GM13976 (cell line): ENCODE measurements around the gene CLSTN2.

Source experiments
- DNase-seq: peaks from one replicate; pipeline ENCODE4 v3.0.0; 2012; ENCODE audit warnings: low spot score
- CTCF ChIP-seq: IDR thresholded peaks from 2 replicates; pipeline ENCODE4 v1.5.1; 2012; ENCODE audit warnings: borderline replicate concordance, mild to moderate bottlenecking; ENCODE audit not compliant: insufficient read depth; ENCODE audit errors: extremely low read depth, missing control alignments, control extremely low read depth
- in situ Hi-C: fragments of 300-500 bp; cut with MboI; formaldehyde crosslinking; loops from one replicate; pipeline ENCODE4 v1.12.0; 2022; ENCODE audit warnings: low sequenced_read_pairs, mixed read lengths, inconsistent platforms; ENCODE audit not compliant: unreplicated experiment

Gene CLSTN2

GRCh38 chr3:140557476-140557875 lies 622.5 kb downstream of the CLSTN2 start:
- in situ Hi-C loops, result no loop called here
- TF ChIP-seq CTCF, result no peak
- no peak for DNase-seq

- in situ Hi-C loops, result no loop called here
- DNase-seq, result no peak
- TF ChIP-seq CTCF, result no peak
Observed at GRCh38 chr3:140559546-140559945, 624.6 kb downstream of the CLSTN2 start.

GRCh38 chr3:140563206-140563760 lies 628.3 kb downstream of the CLSTN2 start:
- in situ Hi-C loops, result no loop called here
- no peak for DNase-seq
- no peak for TF ChIP-seq CTCF

- TF ChIP-seq CTCF, result no peak
- no peak for DNase-seq
- in situ Hi-C loops, result no loop called here
Observed at GRCh38 chr3:140568131-140568530, 633.1 kb downstream of the CLSTN2 start.

- TF ChIP-seq CTCF, result no peak
- in situ Hi-C loops, result no loop called here
- no peak for DNase-seq
Observed at GRCh38 chr3:140568842-140569520, 634.0 kb downstream of the CLSTN2 start.

- in situ Hi-C loops, result no loop called here
- no peak for TF ChIP-seq CTCF
- no peak for DNase-seq
Observed at GRCh38 chr3:140570602-140571001, 635.6 kb downstream of the CLSTN2 start.
